ENCODE data around the gene FAM3D. TPM values are rescaled to one million over a fixed set of nuclear protein-coding genes. Genes with fewer than 3 reads are reported as not detected.

Gene FAM3D
- total RNA-seq, 2 donors from 2014 or later = 646 to 707 TPM

DNA sequence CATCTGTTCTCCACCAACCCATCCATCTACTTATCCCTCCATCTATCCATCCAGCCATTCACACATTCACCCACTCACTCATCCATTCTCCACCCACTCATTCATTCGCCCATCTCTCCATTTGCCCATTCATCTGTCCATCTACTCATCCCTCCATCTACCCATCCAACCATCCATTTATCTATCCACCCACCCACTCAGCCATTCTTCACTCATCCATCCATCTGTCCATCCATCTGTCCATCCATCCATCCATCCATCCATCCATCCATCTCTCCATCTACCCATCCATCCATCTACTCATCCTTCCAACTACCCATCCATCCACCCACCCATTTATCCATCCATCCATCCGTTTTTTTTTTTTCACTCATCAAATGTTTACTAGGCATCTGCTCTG lies 13.9 kb downstream of the FAM3D start:
- H3K27me3 ChIP-seq = no peaks in the 10 kb centered on the region
- DNase-seq = no peak
- intact Hi-C loops (cut with DNase I) = no loop called here
- no peaks in the 10 kb centered on the region for H3K4me1 ChIP-seq
- H3K36me3 ChIP-seq = no peaks in the 10 kb centered on the region
- H3K9ac ChIP-seq (ENCODE audit: low read depth in 2 of 2, low read length in 2 of 2) = no peak overlapping the region
- H3K4me3 ChIP-seq = no peak overlapping the region
- no peaks in the 10 kb centered on the region for H3K9me3 ChIP-seq
- no peak overlapping the region for H3K27ac ChIP-seq
- TF ChIP-seq, protein P1, sequence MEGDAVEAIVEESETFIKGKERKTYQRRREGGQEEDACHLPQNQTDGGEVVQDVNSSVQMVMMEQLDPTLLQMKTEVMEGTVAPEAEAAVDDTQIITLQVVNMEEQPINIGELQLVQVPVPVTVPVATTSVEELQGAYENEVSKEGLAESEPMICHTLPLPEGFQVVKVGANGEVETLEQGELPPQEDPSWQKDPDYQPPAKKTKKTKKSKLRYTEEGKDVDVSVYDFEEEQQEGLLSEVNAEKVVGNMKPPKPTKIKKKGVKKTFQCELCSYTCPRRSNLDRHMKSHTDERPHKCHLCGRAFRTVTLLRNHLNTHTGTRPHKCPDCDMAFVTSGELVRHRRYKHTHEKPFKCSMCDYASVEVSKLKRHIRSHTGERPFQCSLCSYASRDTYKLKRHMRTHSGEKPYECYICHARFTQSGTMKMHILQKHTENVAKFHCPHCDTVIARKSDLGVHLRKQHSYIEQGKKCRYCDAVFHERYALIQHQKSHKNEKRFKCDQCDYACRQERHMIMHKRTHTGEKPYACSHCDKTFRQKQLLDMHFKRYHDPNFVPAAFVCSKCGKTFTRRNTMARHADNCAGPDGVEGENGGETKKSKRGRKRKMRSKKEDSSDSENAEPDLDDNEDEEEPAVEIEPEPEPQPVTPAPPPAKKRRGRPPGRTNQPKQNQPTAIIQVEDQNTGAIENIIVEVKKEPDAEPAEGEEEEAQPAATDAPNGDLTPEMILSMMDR (IDR thresholded peaks at IDR 0.05) = no peak

GRCh38 chr3:58651276-58651675 lies 15.3 kb downstream of the FAM3D start:
- Histone ChIP-seq H3K27me3 (no peaks in the 10 kb centered on the region), H3K9ac (ENCODE audit: low read depth in 2 of 2, low read length in 2 of 2) (no peak overlapping the region), H3K4me3 (no peak overlapping the region), H3K4me1 (no peaks in the 10 kb centered on the region), H3K27ac (no peak overlapping the region), H3K36me3 (no peaks in the 10 kb centered on the region), H3K9me3 (no peaks in the 10 kb centered on the region)
- no peak for DNase-seq
- TF ChIP-seq, protein P1 (IDR thresholded peaks at IDR 0.05) = no peak
- intact Hi-C loops (cut with DNase I) = no loop called here

- Histone ChIP-seq H3K9me3 (no peaks in the 10 kb centered on the region), H3K36me3 (peaks cover 3% of the 10 kb centered on the region), H3K4me1 (no peaks in the 10 kb centered on the region), H3K9ac (ENCODE audit: low read depth in 2 of 2, low read length in 2 of 2) (no peak overlapping the region), H3K27me3 (no peaks in the 10 kb centered on the region), H3K27ac (no peak overlapping the region), H3K4me3 (no peak overlapping the region)
- TF ChIP-seq, protein P1 (IDR thresholded peaks at IDR 0.05) = no peak
- intact Hi-C loops (cut with DNase I) = no loop called here
- DNase-seq = no peak
Measured at GRCh38 chr3:58647381-58648141, 19.0 kb downstream of the FAM3D start.

GRCh38 chr3:58646503-58646902 lies 20.1 kb downstream of the FAM3D start:
- Histone ChIP-seq H3K27ac (no peak overlapping the region), H3K36me3 (peaks cover 3% of the 10 kb centered on the region)

DNA sequence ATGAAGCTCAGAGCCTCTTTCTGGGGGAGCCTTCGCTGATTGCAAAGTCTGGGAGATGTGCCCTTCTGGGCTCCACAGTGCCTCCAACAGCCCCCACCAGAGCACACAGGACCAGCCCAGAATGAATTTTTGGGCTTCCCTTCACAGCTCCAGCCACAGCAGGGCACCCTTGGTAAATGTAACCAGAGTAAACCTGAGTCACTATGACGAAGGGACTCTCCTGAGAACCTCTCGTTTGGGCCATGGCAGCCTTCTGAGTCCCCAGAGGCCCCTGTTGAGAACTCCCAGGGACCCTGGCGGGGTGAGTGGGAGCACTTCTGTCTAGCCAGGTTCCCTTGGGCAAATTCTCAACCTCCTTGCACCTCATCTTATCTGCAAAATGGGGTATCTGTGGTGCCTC lies 20.8 kb downstream of the FAM3D start:
- Histone ChIP-seq H3K36me3 (peaks cover 3% of the 10 kb centered on the region), H3K4me3 (no peak overlapping the region), H3K27ac (no peak overlapping the region), H3K27me3 (no peaks in the 10 kb centered on the region), H3K9me3 (no peaks in the 10 kb centered on the region), H3K4me1 (no peaks in the 10 kb centered on the region), H3K9ac (ENCODE audit: low read depth in 2 of 2, low read length in 2 of 2) (no peak overlapping the region)
- no peak for DNase-seq
- TF ChIP-seq, protein P1 (IDR thresholded peaks at IDR 0.05) = no peak
- intact Hi-C loops (cut with DNase I) = no loop called here

More at GRCh38 chr3:58646503-58646902, 20.1 kb downstream of the FAM3D start:
- intact Hi-C loops (cut with DNase I) = no loop called here
- TF ChIP-seq, protein P1 (IDR thresholded peaks at IDR 0.05) = no peak
- no peak overlapping the region for H3K4me3 ChIP-seq
- H3K9ac ChIP-seq (ENCODE audit: low read depth in 2 of 2, low read length in 2 of 2) = no peak overlapping the region
- H3K27me3 ChIP-seq = no peaks in the 10 kb centered on the region
- DNase-seq = no peak
- no peaks in the 10 kb centered on the region for H3K9me3 ChIP-seq
- H3K4me1 ChIP-seq = no peaks in the 10 kb centered on the region
